GM21528 (cell line): ENCODE measurements around the gene IFNA2.
"Not testable (repeated sequence)": the region's sequence is repeated elsewhere in the genome, so short reads cannot be mapped to it uniquely, and the experiment has no call there.

Experiments
- ATAC-seq: cut with Tn5 transposase; IDR thresholded peaks from one replicate; pipeline ENCODE4 v1.9.1; 2021; ENCODE audit warnings: mild to moderate bottlenecking, moderate library complexity; ENCODE audit not compliant: unreplicated experiment, low FRiP score

Gene IFNA2

GRCh38 chr9:21383627-21384026, 1.6 kb downstream of the IFNA2 start:
- ATAC-seq: no peak

GRCh38 chr9:21381448-21382339, 3.5 kb downstream of the IFNA2 start:
- ATAC-seq: peak; percentile 99

- not testable (repeated sequence) for ATAC-seq
Observed at GRCh38 chr9:21371467-21371866, 13.7 kb downstream of the IFNA2 start.

GRCh38 chr9:21367957-21368356, 17.2 kb downstream of the IFNA2 start, which contains the start of gene IFNA13:
Gene IFNA13, minus strand, starts transcription at chr9:21368057. Its CDS starts 47 bp downstream, at chr9:21368010.
- ATAC-seq: no peak

GRCh38 chr9:21367169-21367568, 18.0 kb downstream of the IFNA2 start:
- peak; percentile 85 for ATAC-seq

- ATAC-seq: no peak
Observed at GRCh38 chr9:21362287-21362686, 22.9 kb downstream of the IFNA2 start.

- ATAC-seq: peak; percentile 92
Observed at GRCh38 chr9:21357479-21358460, 27.4 kb downstream of the IFNA2 start.

GRCh38 chr9:21350787-21351186, 34.4 kb downstream of the IFNA2 start, which contains the start of gene IFNA6:
Gene IFNA6, minus strand, starts transcription at chr9:21350887. Its CDS starts 0 bp downstream, at chr9:21350887.
- no peak for ATAC-seq

GRCh38 chr9:21348430-21348970, 36.7 kb downstream of the IFNA2 start:
- ATAC-seq: no peak

GRCh38 chr9:21340735-21341134, 44.5 kb downstream of the IFNA2 start:
- ATAC-seq: no peak

- ATAC-seq: no peak
Observed at GRCh38 chr9:21336457-21336856, 48.7 kb downstream of the IFNA2 start.

GRCh38 chr9:21334701-21335632, 50.2 kb downstream of the IFNA2 start, which contains the start of gene KLHL9:
Gene KLHL9, minus strand, starts transcription at chr9:21335404. Its CDS starts 545 bp downstream, at chr9:21334859.
- peak; percentile 92 for ATAC-seq
